ENCODE results near the gene EFCAB7.

- TF ChIP-seq, protein P1, sequence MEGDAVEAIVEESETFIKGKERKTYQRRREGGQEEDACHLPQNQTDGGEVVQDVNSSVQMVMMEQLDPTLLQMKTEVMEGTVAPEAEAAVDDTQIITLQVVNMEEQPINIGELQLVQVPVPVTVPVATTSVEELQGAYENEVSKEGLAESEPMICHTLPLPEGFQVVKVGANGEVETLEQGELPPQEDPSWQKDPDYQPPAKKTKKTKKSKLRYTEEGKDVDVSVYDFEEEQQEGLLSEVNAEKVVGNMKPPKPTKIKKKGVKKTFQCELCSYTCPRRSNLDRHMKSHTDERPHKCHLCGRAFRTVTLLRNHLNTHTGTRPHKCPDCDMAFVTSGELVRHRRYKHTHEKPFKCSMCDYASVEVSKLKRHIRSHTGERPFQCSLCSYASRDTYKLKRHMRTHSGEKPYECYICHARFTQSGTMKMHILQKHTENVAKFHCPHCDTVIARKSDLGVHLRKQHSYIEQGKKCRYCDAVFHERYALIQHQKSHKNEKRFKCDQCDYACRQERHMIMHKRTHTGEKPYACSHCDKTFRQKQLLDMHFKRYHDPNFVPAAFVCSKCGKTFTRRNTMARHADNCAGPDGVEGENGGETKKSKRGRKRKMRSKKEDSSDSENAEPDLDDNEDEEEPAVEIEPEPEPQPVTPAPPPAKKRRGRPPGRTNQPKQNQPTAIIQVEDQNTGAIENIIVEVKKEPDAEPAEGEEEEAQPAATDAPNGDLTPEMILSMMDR (IDR thresholded peaks at IDR 0.05): no peak
- no peak for TF ChIP-seq POLR2A (IDR thresholded peaks at IDR 0.05)
Measured at GRCh38 chr1:63501256-63501655, 22.1 kb upstream of the EFCAB7 start.
